Measurements from ENCODE around the gene RDX. TPM values are rescaled to one million over a fixed set of nuclear protein-coding genes. Genes with fewer than 3 reads are reported as not detected.

The RDX gene
- total and polyA plus RNA-seq, 2 of the 8 experiments (the other 6 are each of a cell fraction or from before 2014, with no cell fraction given): 27.4 to 100 TPM

Other genes with a start within 250 kb of the RDX start
- 2.7 and 2.9 TPM in 2 replicates for gene ZC3H12C, start 203.2 kb downstream of the RDX start, total RNA-seq (2021; fragmentation: NEBNext Ultra II Directional; extraction: Animal tissue kit (Norgen Biotek cat#: 25700))
- 2.0 TPM in 2 replicates for gene ZC3H12C, start 203.2 kb downstream of the RDX start, polyA plus RNA-seq (2011; rRNA removed)
- gene FDX1, start 133.3 kb upstream of the RDX start, total RNA-seq (2021; fragmentation: NEBNext Ultra II Directional; extraction: Animal tissue kit (Norgen Biotek cat#: 25700)): 9.4 and 9.6 TPM in 2 replicates
- 2.4 and 3.7 TPM in 2 replicates for gene FDX1, start 133.3 kb upstream of the RDX start, polyA plus RNA-seq (2011; rRNA removed)

Data from H1 (cell line).